Common myeloid progenitor, CD34-positive (primary cell): Measurements from ENCODE around the gene DLG5.
A peak's percentile ranks its signal among the peaks of the same experiment; 100 is the strongest.
"Not testable (repeated sequence)": the region's sequence is repeated elsewhere in the genome, so short reads cannot be mapped to it uniquely, and the experiment has no call there.

ENCODE experiments used
- CTCF ChIA-PET: fragments of 350-600 bp; sonication (Branson Sonifier 250); formaldehyde crosslinking; loops from one replicate; lab custom pipeline; 2021; ENCODE audit warnings: antibody characterized with exemption; lab: Charles Lee
- POLR2A ChIA-PET: fragments of 350-600 bp; sonication (Branson Sonifier 250); formaldehyde crosslinking; loops from one replicate; lab custom pipeline; 2021; ENCODE audit warnings: antibody characterized with exemption; lab: Charles Lee
- DNase-seq, 3 donors: peaks; one replicate each; pipeline versions ENCODE4 v3.0.0 to v3.0.0-alpha.2; 2013
- H3K27ac ChIP-seq, 2 experiments: 1 replicate in 1 of 2; 2 replicates in 1 of 2; pipeline ENCODE4 v1.7.0; 2013; ENCODE audit warnings: inconsistent platforms in 2 of 2, low read length in 2 of 2, mild to moderate bottlenecking in 2 of 2, low read depth in 1 of 2, moderate library complexity in 1 of 2; ENCODE audit not compliant: severe bottlenecking in 2 of 2, insufficient read depth in 1 of 2, poor library complexity in 1 of 2
- H3K27me3 ChIP-seq, 5 experiments: replicated peaks in 2 of 5; 1 replicate in 3 of 5; 2 replicates in 2 of 5; pipeline versions ENCODE4 v1.6.1 to v1.7.0; 2013; ENCODE audit warnings: low read length in 4 of 5, mild to moderate bottlenecking in 2 of 5, moderate library complexity in 2 of 5, inconsistent platforms in 1 of 5; ENCODE audit not compliant: insufficient read depth in 5 of 5, control insufficient read depth in 4 of 5
- H3K36me3 ChIP-seq, 4 experiments: 1 replicate in 2 of 4; 2 replicates in 2 of 4; pipeline versions ENCODE4 v1.6.1 to v1.7.0; 2013; ENCODE audit warnings: low read length in 3 of 4, control low read depth in 1 of 4, mild to moderate bottlenecking in 1 of 4; ENCODE audit not compliant: control insufficient read depth in 4 of 4, insufficient read depth in 4 of 4
- H3K4me1 ChIP-seq, 4 experiments: 1 replicate in 3 of 4; 2 replicates in 1 of 4; pipeline versions ENCODE4 v1.6.1 to v1.7.1; 2013; ENCODE audit warnings: low read length in 3 of 4, mild to moderate bottlenecking in 3 of 4, control low read depth in 1 of 4, inconsistent platforms in 1 of 4, moderate library complexity in 1 of 4; ENCODE audit not compliant: control insufficient read depth in 4 of 4, insufficient read depth in 4 of 4; ENCODE audit errors: control extremely low read depth in 1 of 4
- H3K4me3 ChIP-seq, 7 experiments: 1 replicate in 4 of 7; 2 replicates in 3 of 7; pipeline versions ENCODE4 v1.5.1 to v1.7.0; 2013; ENCODE audit warnings: mild to moderate bottlenecking in 7 of 7, low read length in 6 of 7, moderate library complexity in 6 of 7, inconsistent platforms in 2 of 7, low read depth in 2 of 7, control low read depth in 1 of 7; ENCODE audit not compliant: insufficient read depth in 4 of 7, control insufficient read depth in 1 of 7; ENCODE audit errors: extremely low read depth in 1 of 7
- H3K9me3 ChIP-seq, 5 experiments: 1 replicate in 4 of 5; 2 replicates in 1 of 5; pipeline versions ENCODE4 v1.6.1 to v1.7.1; 2013; ENCODE audit warnings: low read length in 4 of 5, mild to moderate bottlenecking in 2 of 5, inconsistent platforms in 1 of 5, low read depth in 1 of 5, moderate library complexity in 1 of 5; ENCODE audit not compliant: control insufficient read depth in 4 of 5, insufficient read depth in 2 of 5; ENCODE audit errors: control extremely low read depth in 1 of 5
- WGBS: methylation state at CpG from one replicate; pipeline ENCODE4 v1.1.5; 2013; ENCODE audit not compliant: insufficient coverage; 5-methylcytosine and 5-hydroxymethylcytosine counted together

DLG5 gene

DNA sequence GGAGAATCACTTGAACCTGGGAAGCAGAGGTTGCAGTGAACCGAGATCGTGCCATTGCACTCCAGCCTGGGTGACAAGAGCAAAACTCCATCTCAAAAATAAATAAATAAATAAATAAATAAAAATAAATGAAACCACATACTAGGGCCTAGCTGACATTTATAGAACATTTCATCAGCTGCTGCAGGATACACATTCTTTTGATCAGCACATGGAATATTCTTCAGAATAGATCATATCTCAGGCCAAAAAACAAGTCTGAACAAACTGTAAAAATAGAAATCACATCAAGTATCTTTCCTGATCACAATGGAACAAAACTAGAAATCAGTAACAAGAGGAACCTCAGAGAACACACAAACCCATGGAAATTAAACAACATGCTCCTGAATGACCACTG lies 168.1 kb downstream of the DLG5 start:
- no CpG with 5 or more reads among the region's 2 CpGs for WGBS
- H3K4me1 ChIP-seq, H3K4me3 ChIP-seq, H3K36me3 ChIP-seq, POLR2A ChIA-PET, H3K27ac ChIP-seq, H3K27me3 ChIP-seq, H3K9me3 ChIP-seq, CTCF ChIA-PET, DNase-seq: not testable (repeated sequence)

GRCh38 chr10:77756319-77757232 lies 170.0 kb downstream of the DLG5 start:
- Histone ChIP-seq H3K4me1 (no peaks in the 10 kb centered on the region), H3K9me3 (no peaks in the 10 kb centered on the region), H3K4me3 (no peak overlapping the region), H3K27me3 (no peaks in the 10 kb centered on the region), H3K27ac (no peak overlapping the region), H3K36me3 (no peaks in the 10 kb centered on the region)
- peak; percentile 16 to 42 (median 32) for DNase-seq
- POLR2A ChIA-PET, result no interaction called here
- CTCF ChIA-PET, result interaction anchor here (1.1 to 1.3 kb wide), 2 partner anchors 45 to 583 kb away, joined by 3 read pairs; no protein-coding TSS in a partner anchor
- 29% methylated on average over 10 of the region's 12 CpGs for WGBS

DNA sequence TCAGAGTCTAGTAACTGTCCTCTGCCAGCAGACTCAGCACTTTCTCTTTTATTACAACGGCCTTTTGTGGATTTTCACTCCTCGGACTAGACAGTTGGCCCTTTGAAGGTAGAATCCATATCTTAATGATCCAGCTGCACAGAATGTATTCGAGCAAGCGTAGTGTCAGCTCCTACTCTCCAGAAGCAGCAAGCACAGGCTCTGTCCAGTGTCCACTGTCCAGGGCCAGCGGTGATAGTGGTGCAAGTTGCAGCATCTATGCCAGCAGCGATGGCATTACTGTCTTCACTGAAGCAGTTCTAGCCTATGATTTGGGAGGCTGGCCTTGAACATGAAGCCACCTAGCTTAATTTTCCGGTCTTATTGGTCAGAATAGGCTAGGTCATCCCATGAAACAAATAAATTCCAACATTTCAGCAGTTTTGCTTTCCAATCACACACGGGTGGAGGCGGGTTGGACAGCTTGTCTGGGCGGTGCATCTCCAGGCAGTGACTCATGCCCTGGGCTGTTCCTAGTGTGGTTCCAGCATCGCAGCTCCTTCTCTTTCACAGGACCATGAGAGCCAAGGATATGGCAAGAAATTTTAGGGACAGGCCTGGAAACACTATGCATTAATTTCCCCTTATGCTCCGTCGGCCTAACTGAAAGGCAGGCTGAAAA lies 180.4 kb downstream of the DLG5 start:
- WGBS, result 98% methylated on average over 13 of the region's 13 CpGs
- H3K36me3 ChIP-seq, result no peaks in the 10 kb centered on the region
- no peak overlapping the region for H3K27ac ChIP-seq
- no peak for DNase-seq
- no peak overlapping the region for H3K4me3 ChIP-seq
- POLR2A ChIA-PET, result no interaction called here
- H3K27me3 ChIP-seq, result peaks cover 0 to 2% (median 0%) of the 10 kb centered on the region in 5 experiments
- CTCF ChIA-PET, result interaction anchor here (0.7 kb wide), 1 partner anchor 9 kb away, joined by 3 read pairs; no protein-coding TSS in a partner anchor
- H3K9me3 ChIP-seq, result peaks cover 0 to 10% (median 3%) of the 10 kb centered on the region in 5 experiments
- no peaks in the 10 kb centered on the region for H3K4me1 ChIP-seq

- peaks cover 0 to 2% (median 0%) of the 10 kb centered on the region in 5 experiments for H3K27me3 ChIP-seq
- H3K4me3 ChIP-seq, result no peak overlapping the region
- WGBS, result 100% methylated on average over 4 of the region's 4 CpGs
- no peak for DNase-seq
- no peak overlapping the region for H3K27ac ChIP-seq
- CTCF ChIA-PET, result no interaction called here
- H3K36me3 ChIP-seq, result no peaks in the 10 kb centered on the region
- H3K9me3 ChIP-seq, result peaks cover 0 to 14% (median 1%) of the 10 kb centered on the region in 5 experiments
- H3K4me1 ChIP-seq, result no peaks in the 10 kb centered on the region
- POLR2A ChIA-PET, result no interaction called here
Observed at GRCh38 chr10:77744245-77744644, 182.3 kb downstream of the DLG5 start.

DNA sequence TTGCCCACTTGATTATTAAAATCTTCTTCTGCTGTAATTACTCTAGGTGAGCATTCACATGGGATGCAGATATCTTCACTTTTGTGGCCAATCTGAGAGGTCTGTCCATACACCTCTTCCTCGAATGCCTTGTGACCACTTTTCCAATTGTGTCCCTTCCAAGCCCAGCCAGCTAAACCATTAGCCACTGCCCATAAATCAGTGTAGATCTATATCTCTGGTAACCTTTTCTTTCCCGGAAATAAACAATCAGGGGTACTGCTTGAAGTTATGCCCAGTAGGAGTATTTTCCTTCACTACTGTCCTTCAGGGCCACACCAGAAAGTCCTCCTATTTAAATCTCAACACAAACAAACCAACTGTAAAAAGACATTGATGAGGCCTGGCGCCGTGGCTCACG lies 184.4 kb downstream of the DLG5 start:
- Histone ChIP-seq H3K36me3 (no peaks in the 10 kb centered on the region), H3K27me3 (peaks cover 0 to 2% (median 0%) of the 10 kb centered on the region in 5 experiments), H3K4me1 (no peaks in the 10 kb centered on the region), H3K27ac (no peak overlapping the region), H3K4me3 (no peak overlapping the region), H3K9me3 (peaks cover 0 to 17% (median 2%) of the 10 kb centered on the region in 5 experiments)
- ChIA-PET POLR2A (no interaction called here), CTCF (no interaction called here)
- no peak for DNase-seq
- 86% methylated on average over 2 of the region's 5 CpGs for WGBS

- POLR2A ChIA-PET, result no interaction called here
- CTCF ChIA-PET, result no interaction called here
- Histone ChIP-seq H3K9me3 (peaks cover 0 to 17% (median 2%) of the 10 kb centered on the region in 5 experiments), H3K27me3 (peaks cover 0 to 2% (median 0%) of the 10 kb centered on the region in 5 experiments), H3K27ac (no peak overlapping the region), H3K4me1 (no peaks in the 10 kb centered on the region), H3K4me3 (no peak overlapping the region), H3K36me3 (no peaks in the 10 kb centered on the region)
- DNase-seq, result no peak
- WGBS, result 100% methylated on average over 2 of the region's 2 CpGs
Observed at GRCh38 chr10:77741746-77742145, 184.8 kb downstream of the DLG5 start.
